HG02943 (cell line): Measurements from ENCODE around the gene ANO3.

Experiments
- ATAC-seq: cut with Tn5 transposase; IDR thresholded peaks from one replicate; pipeline ENCODE4 v1.9.1; 2021; ENCODE audit warnings: mild to moderate bottlenecking, low read depth, moderate library complexity; ENCODE audit not compliant: unreplicated experiment

The ANO3 gene

DNA sequence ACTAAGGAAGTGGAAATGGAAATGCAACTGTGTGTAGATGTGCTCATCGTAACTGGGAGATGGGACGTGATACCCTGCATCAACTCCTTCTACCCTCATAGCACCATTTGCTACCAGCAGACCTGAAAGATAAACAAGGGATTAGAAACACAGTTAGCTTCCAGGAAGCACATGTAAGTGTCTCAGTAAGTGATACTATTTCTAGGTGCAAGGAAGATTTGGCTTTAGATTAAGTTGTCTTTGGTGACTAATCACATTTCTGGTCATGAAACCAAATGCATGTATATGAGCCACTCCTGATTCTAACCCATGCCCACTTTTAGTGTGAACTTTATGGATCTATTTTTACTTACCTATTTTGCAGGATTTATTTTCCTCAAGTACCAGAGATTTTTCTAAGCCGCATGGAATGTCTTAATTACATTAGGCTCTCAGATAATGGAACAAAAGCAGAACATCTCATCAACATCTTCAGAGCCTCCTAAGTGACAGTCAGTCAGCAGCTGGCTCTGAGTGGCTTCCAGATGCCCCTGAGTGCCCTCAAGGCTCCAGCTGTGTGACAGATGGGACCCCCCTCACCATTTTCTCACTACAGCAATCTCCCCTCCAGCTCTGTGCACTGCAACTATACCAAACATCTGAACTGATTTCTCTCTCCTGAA lies 368.8 kb downstream of the ANO3 start:
- no peak for ATAC-seq

DNA sequence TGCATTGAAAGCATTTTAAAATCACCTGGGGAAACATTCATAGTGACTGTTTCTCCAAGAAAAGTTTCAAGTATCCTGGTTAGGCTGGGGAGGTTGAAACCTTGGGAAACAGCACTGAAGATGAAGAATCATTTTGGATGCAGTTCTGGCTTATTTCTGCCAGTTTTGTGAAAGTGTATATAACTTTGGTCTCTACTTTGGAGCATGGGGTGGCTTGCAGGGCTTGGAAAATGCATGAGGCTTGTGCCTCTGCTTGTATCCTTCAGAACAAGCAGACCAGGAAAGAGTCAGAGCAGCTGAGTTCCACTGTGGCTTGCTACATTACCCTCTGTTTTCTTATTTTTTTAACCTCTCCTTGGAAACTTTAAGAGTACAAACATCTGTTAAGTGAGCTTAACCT lies 370.5 kb downstream of the ANO3 start:
- no peak for ATAC-seq

DNA sequence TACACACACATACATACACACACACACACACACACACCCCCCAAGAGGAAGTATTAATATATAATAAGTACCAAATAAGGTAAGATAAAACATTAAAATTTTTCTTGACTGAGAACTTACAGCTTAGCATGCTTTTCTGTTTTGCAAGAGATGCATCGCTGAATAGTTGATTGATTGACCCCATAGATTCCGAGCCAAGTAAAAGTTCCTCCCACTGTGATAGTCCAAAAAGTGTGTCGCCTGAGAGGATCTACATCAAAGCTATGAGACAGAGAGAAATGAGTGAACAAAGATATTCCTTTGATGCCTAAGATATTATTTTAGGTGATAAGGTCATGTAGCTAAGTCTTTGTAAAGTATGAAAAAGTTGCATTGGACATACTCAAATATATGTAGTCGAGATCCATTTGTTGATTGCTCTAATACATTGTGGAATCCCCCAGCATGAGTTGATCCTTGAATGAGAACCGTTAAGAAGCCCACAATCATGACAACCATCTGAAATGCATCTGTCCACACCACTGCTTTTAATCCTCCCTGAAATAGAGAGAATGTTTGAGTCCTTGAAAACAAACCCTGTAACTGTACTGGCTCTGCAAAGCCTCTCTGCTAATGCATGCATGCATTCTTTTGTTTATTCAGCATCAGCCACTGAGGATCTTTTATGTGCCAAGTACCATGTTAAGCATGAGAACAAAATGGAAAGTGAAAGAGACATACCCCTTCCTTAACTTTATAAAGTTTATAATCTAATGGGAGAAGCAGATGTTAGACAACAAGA lies 371.7 kb downstream of the ANO3 start:
- ATAC-seq = no peak

DNA sequence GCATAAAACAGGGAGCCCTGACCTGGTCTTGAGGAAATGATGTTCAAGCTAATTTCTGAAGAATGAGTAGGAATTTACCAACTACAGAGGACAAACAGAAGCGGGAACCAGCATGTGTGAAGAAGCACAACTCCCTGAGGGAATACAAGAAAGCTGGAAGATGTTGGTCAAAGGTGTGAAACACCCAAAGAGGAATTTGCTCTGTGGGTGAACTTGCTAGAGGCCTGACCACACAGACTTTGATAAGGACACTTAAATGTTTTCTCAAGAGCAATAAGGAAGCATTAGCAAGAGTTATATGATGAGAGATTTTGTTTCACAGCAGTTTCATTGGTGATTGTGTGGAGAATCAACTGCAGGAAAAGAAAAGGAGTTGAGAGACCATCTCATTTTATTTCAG lies 372.3 kb downstream of the ANO3 start:
- no peak for ATAC-seq

DNA sequence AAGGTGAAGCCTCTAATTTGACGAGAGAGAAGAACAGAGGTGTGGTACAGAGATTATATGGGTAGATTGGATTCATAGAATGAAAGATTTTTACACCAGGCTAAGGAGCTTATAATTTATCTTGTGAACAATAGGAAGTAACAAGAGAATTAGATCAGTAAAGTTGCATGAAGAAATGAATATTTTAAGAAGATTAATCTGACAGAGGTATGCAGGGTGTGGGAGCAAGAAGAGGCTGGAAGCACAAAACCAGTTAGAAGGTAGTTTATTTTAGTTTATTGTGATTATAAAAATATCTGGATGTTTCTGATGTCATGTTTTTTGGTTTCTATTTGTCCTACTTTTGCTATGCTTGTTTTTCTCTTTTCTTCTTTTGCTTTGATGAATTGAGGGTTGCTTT lies 374.3 kb downstream of the ANO3 start:
- ATAC-seq = no peak

DNA sequence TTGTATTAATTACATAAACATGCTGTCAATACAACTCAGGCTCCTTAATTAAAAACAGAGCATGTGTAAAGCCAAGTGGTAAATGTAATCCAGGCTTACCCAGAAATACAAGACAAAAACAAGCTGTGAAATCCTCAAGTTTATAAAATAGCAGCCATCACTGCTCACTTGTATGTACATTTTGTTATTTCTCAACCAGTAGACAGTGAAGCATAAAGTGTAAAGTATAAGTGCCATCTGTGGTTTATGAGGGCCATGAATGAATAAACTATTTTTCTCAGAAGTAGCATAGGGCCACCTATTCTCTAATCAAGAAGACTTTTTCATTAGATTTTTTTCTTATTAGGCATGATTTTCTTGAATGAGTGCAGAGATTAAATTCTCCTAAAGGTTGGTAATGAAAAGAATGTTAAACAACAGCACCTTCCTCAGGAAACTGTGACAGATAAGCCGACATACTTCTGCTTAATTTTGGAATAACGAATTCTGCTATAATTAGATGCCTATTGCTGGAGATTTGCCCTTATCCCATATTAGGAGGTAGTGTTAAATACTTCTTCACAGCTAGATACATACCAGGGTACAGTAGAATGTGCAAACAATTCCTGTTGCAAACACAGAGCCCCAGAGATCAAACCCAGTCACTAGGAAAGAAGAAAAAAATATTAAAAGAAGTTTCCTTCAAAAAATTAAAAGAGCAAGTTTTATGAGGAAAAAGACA lies 377.0 kb downstream of the ANO3 start:
- ATAC-seq = no peak

DNA sequence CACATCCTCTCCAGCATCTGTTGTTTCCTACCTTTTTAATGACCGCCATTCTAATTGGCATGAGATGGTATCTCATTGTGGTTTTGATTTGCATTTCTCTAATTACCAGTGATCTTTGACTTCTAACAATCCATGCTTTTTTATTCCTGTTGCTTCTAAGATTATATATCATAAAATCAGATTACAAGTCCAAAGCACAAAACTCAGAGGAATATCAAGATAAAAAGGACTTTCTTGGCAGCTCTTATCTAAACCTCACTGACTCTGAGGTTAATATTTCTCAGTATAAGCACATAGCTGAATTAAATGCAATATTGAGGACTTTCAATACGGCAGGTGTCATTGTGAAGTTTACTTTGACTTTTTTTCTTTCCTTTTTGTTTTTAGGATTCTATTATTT lies 378.6 kb downstream of the ANO3 start:
- no peak for ATAC-seq

DNA sequence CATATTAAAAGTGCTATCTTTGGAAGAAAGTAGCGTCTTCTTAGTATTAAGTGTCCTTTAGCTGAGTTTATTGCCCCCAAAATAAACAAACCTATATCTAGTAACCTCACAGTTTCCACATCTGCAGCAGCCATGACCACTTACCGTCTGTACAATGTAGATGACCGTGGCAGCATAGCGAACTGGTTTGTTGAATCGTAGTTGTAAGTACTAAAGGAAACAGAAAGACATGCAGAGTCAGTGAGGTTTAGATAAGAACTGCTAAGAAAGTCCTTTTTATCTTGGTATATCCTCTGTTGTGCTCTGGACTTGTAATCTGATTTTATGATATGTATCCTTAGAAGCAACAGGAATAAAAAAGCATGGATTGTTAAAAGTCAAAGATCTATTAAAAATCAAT lies 380.6 kb downstream of the ANO3 start:
- no peak for ATAC-seq
